A673 (cell line): ENCODE data around the gene PHEX.

Experiments used
- CTCF ChIP-seq: fragments of 300-800, 200-600 bp; sonication (generic); conservative IDR thresholded peaks from 2 replicates; pipeline ENCODE4 v1.5.1; 2017; ENCODE audit warnings: low read depth, mild to moderate bottlenecking, antibody characterized with exemption, low read length, moderate library complexity, mixed read lengths
- EZH2 ChIP-seq: fragments of 200-600 bp; sonication (generic); IDR thresholded peaks from 2 replicates; pipeline ENCODE4 v1.6.1; 2017; ENCODE audit warnings: borderline replicate concordance, low read depth, mild to moderate bottlenecking, mixed read lengths, antibody characterized with exemption, low read length; ENCODE audit not compliant: poor library complexity, severe bottlenecking

DNA sequence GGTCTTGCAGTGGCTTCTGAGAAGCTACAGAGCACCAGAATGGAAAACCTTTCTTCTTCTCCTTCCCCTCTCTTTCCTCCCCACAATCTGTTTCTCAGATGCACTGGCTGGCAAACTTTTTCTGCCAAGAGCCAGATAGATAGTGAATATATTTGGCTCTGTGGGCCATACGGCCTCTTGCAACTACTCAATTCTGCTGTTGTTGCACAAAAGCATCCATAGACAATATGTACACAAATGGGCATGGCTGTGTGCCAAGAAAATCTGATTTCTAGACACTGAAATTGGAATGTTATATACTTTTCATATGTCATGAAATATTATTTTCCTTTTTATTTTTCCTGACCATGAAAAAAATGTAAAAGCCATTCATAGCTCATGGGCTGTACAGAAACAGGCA is 3.1 kb downstream of the PHEX start:
- TF ChIP-seq CTCF (no peak), EZH2 (no peak)
